HG03108 (cell line): ENCODE data around the gene OR52E8.
A peak's percentile ranks its signal among the peaks of the same experiment; 100 is the strongest.

Experiments
- ATAC-seq: cut with Tn5 transposase; IDR thresholded peaks from one replicate; pipeline ENCODE4 v1.9.1; 2021; ENCODE audit warnings: moderate library complexity; ENCODE audit not compliant: unreplicated experiment

Gene OR52E8

DNA sequence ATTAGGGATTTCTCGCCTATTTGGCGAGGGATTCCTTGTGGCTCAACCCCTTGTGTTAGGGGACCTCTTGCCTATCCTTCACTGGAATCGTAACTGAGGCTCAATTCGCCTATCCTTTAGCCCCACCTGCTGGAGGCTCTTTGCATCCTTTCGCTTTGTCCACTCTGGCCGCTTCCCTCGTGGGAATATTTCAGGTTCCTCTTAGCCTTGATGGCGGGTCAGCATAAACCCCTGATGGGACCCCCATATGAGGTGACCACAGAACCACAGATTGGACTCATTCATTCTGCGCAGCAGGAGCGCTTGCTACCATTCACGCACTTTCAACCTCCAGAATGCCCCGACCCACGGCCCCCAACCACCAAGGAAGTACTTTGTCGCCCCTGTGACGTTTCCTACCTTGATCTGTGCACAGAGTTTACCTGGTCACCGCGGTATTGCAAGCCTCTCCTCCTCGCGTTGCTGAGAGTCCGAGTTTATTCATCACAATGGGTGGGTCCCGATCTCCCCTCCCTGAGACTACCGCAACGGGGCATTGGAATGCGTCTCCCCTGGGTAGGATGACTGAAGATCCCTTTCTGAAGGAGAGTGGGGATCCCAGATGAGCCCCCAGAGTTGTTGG is 48.9 kb downstream of the OR52E8 start, which contains the start of gene OR52N2:
OR52N2 (plus strand) TSS at position 425 of the 622 bp plus-strand sequence. CDS start 11,412 bp downstream, outside the sequence.
- ATAC-seq: peak; percentile 89

DNA sequence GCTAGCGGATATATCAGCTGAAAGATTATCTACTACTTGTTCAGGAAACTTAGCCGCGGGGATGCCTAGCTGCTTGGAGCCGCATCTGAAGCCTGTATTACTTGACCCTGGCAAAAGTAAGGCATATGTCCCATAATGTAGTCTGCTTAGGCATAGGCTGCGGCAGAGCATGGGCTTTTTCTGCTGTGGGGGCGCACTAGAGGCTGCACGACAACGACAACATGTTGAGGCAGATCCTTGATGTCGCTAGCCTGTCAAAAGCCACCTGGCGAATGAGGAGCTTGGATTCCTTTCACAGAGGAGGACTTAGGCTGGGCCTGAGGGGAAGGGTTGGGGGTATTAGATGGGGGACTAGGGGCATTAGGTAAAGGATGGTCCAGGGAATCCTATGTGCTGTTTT is 49.9 kb downstream of the OR52E8 start:
- ATAC-seq: no peak
